ENCODE measurements around the gene IL17RE.

Gene IL17RE

GRCh38 chr3:9881441-9881840 lies 21.2 kb upstream of the IL17RE start:
- no peak overlapping the region for H3K27ac ChIP-seq (replicated peaks; ENCODE audit: low read length)
- no peak overlapping the region for H3K14ac ChIP-seq (ENCODE audit: low read length)
- H2BK5ac ChIP-seq (ENCODE audit: low read length): no peak overlapping the region
- peaks cover 0 to 15% (median 0%) of the 10 kb centered on the region in 3 experiments for H3K27me3 ChIP-seq (ENCODE audit: control insufficient read depth in 3 of 3, insufficient read depth in 3 of 3, low read depth in 1 of 3, low read length in 3 of 3)
- no peak overlapping the region for H3K9ac ChIP-seq (ENCODE audit: low read depth, low read length, poor library complexity)
- no peaks in the 10 kb centered on the region for H3K36me3 ChIP-seq (replicated peaks in 1 of 2; ENCODE audit: control insufficient read depth in 2 of 2, insufficient read depth in 2 of 2, low read length in 2 of 2)
- H4K91ac ChIP-seq (ENCODE audit: low read depth, low read length, poor library complexity): no peak overlapping the region
- H3K9me3 ChIP-seq (replicated peaks in 1 of 2; ENCODE audit: control insufficient read depth in 2 of 2, insufficient read depth in 1 of 2, low read depth in 1 of 2, low read length in 2 of 2): no peaks in the 10 kb centered on the region
- no peak overlapping the region for H2BK12ac ChIP-seq (ENCODE audit: low read length)
- H4K8ac ChIP-seq (ENCODE audit: low read depth, low read length): no peak overlapping the region
- H3K4me1 ChIP-seq (ENCODE audit: control insufficient read depth in 2 of 2, insufficient read depth in 1 of 2, low read depth in 1 of 2, low read length in 2 of 2): no peaks in the 10 kb centered on the region
- no peak overlapping the region for H3K23ac ChIP-seq (ENCODE audit: low read depth, low read length, poor library complexity)
- no peak overlapping the region for H3K4me3 ChIP-seq (ENCODE audit: low read length in 2 of 2)
- no peak overlapping the region for H3K4ac ChIP-seq (ENCODE audit: low read length)
- no peak overlapping the region for H2AFZ ChIP-seq (ENCODE audit: low read length)
- H3K18ac ChIP-seq (ENCODE audit: low read length): no peak overlapping the region
- no peak overlapping the region for H3K4me2 ChIP-seq (ENCODE audit: insufficient read depth, low read length, poor library complexity, severe bottlenecking)
- no CpG with 5 or more reads among the region's 1 CpG for WGBS, 2 donors (ENCODE audit: extremely low coverage in 2 of 2, insufficient read length in 2 of 2, insufficient replicate concordance in 1 of 2)
- no peak overlapping the region for H2AK5ac ChIP-seq (ENCODE audit: low read depth, low read length)
- no peak overlapping the region for H2BK120ac ChIP-seq (ENCODE audit: low read depth, low read length)
- H2BK15ac ChIP-seq (ENCODE audit: low read length): no peak overlapping the region
- DNase-seq (ENCODE audit: low spot score): no peak
- H3K79me1 ChIP-seq (ENCODE audit: low read depth, low read length): no peaks in the 10 kb centered on the region

- H4K8ac ChIP-seq (ENCODE audit: low read depth, low read length): no peak overlapping the region
- no peak overlapping the region for H2BK15ac ChIP-seq (ENCODE audit: low read length)
- no peak overlapping the region for H2BK12ac ChIP-seq (ENCODE audit: low read length)
- no CpG with 5 or more reads among the region's 7 CpGs for WGBS, 2 donors (ENCODE audit: extremely low coverage in 2 of 2, insufficient read length in 2 of 2, insufficient replicate concordance in 1 of 2)
- no peak overlapping the region for H3K14ac ChIP-seq (ENCODE audit: low read length)
- no peak overlapping the region for H3K4me2 ChIP-seq (ENCODE audit: insufficient read depth, low read length, poor library complexity, severe bottlenecking)
- no peaks in the 10 kb centered on the region for H3K79me1 ChIP-seq (ENCODE audit: low read depth, low read length)
- H4K91ac ChIP-seq (ENCODE audit: low read depth, low read length, poor library complexity): no peak overlapping the region
- no peaks in the 10 kb centered on the region for H3K4me1 ChIP-seq (ENCODE audit: control insufficient read depth in 2 of 2, insufficient read depth in 1 of 2, low read depth in 1 of 2, low read length in 2 of 2)
- no peak overlapping the region for H2BK120ac ChIP-seq (ENCODE audit: low read depth, low read length)
- H3K9me3 ChIP-seq (replicated peaks in 1 of 2; ENCODE audit: control insufficient read depth in 2 of 2, insufficient read depth in 1 of 2, low read depth in 1 of 2, low read length in 2 of 2): no peaks in the 10 kb centered on the region
- no peak overlapping the region for H3K18ac ChIP-seq (ENCODE audit: low read length)
- peaks cover 0 to 8% (median 0%) of the 10 kb centered on the region in 3 experiments for H3K27me3 ChIP-seq (ENCODE audit: control insufficient read depth in 3 of 3, insufficient read depth in 3 of 3, low read depth in 1 of 3, low read length in 3 of 3)
- H2BK5ac ChIP-seq (ENCODE audit: low read length): no peak overlapping the region
- DNase-seq (ENCODE audit: low spot score): no peak
- H3K4ac ChIP-seq (ENCODE audit: low read length): no peak overlapping the region
- H2AFZ ChIP-seq (ENCODE audit: low read length): no peak overlapping the region
- H3K36me3 ChIP-seq (replicated peaks in 1 of 2; ENCODE audit: control insufficient read depth in 2 of 2, insufficient read depth in 2 of 2, low read length in 2 of 2): no peaks in the 10 kb centered on the region
- H2AK5ac ChIP-seq (ENCODE audit: low read depth, low read length): no peak overlapping the region
- no peak overlapping the region for H3K9ac ChIP-seq (ENCODE audit: low read depth, low read length, poor library complexity)
- H3K23ac ChIP-seq (ENCODE audit: low read depth, low read length, poor library complexity): no peak overlapping the region
- H3K4me3 ChIP-seq (ENCODE audit: low read length in 2 of 2): no peak overlapping the region
- no peak overlapping the region for H3K27ac ChIP-seq (replicated peaks; ENCODE audit: low read length)
Observed at GRCh38 chr3:9883706-9884554, 18.7 kb upstream of the IL17RE start.

GRCh38 chr3:9884555-9885165 lies 18.0 kb upstream of the IL17RE start:
- Histone ChIP-seq H3K36me3 (replicated peaks in 1 of 2; ENCODE audit: control insufficient read depth in 2 of 2, insufficient read depth in 2 of 2, low read length in 2 of 2) (no peaks in the 10 kb centered on the region), H3K23ac (ENCODE audit: low read depth, low read length, poor library complexity) (no peak overlapping the region), H4K8ac (ENCODE audit: low read depth, low read length) (no peak overlapping the region), H3K14ac (ENCODE audit: low read length) (no peak overlapping the region), H2BK12ac (ENCODE audit: low read length) (no peak overlapping the region), H3K4me3 (ENCODE audit: low read length in 2 of 2) (no peak overlapping the region), H3K79me1 (ENCODE audit: low read depth, low read length) (no peaks in the 10 kb centered on the region), H3K9me3 (replicated peaks in 1 of 2; ENCODE audit: control insufficient read depth in 2 of 2, insufficient read depth in 1 of 2, low read depth in 1 of 2, low read length in 2 of 2) (no peaks in the 10 kb centered on the region), H4K91ac (ENCODE audit: low read depth, low read length, poor library complexity) (no peak overlapping the region), H2BK15ac (ENCODE audit: low read length) (no peak overlapping the region), H2BK5ac (ENCODE audit: low read length) (no peak overlapping the region), H3K4ac (ENCODE audit: low read length) (no peak overlapping the region), H3K4me2 (ENCODE audit: insufficient read depth, low read length, poor library complexity, severe bottlenecking) (no peak overlapping the region), H3K18ac (ENCODE audit: low read length) (no peak overlapping the region), H3K27me3 (ENCODE audit: control insufficient read depth in 3 of 3, insufficient read depth in 3 of 3, low read depth in 1 of 3, low read length in 3 of 3) (peaks cover 0 to 11% (median 0%) of the 10 kb centered on the region in 3 experiments), H3K4me1 (ENCODE audit: control insufficient read depth in 2 of 2, insufficient read depth in 1 of 2, low read depth in 1 of 2, low read length in 2 of 2) (no peaks in the 10 kb centered on the region), H2AK5ac (ENCODE audit: low read depth, low read length) (no peak overlapping the region), H3K27ac (replicated peaks; ENCODE audit: low read length) (no peak overlapping the region), H3K9ac (ENCODE audit: low read depth, low read length, poor library complexity) (no peak overlapping the region), H2AFZ (ENCODE audit: low read length) (no peak overlapping the region), H2BK120ac (ENCODE audit: low read depth, low read length) (no peak overlapping the region)
- DNase-seq (ENCODE audit: low spot score): no peak
- WGBS, 2 donors (ENCODE audit: extremely low coverage in 2 of 2, insufficient read length in 2 of 2, insufficient replicate concordance in 1 of 2): no CpG with 5 or more reads among the region's 11 CpGs

- H3K27ac ChIP-seq (replicated peaks; ENCODE audit: low read length): no peak overlapping the region
- H3K36me3 ChIP-seq (replicated peaks in 1 of 2; ENCODE audit: control insufficient read depth in 2 of 2, insufficient read depth in 2 of 2, low read length in 2 of 2): no peaks in the 10 kb centered on the region
- H3K23ac ChIP-seq (ENCODE audit: low read depth, low read length, poor library complexity): no peak overlapping the region
- no peak overlapping the region for H3K9ac ChIP-seq (ENCODE audit: low read depth, low read length, poor library complexity)
- H3K4me2 ChIP-seq (ENCODE audit: insufficient read depth, low read length, poor library complexity, severe bottlenecking): no peak overlapping the region
- no peaks in the 10 kb centered on the region for H3K4me1 ChIP-seq (ENCODE audit: control insufficient read depth in 2 of 2, insufficient read depth in 1 of 2, low read depth in 1 of 2, low read length in 2 of 2)
- no peak overlapping the region for H3K14ac ChIP-seq (ENCODE audit: low read length)
- DNase-seq (ENCODE audit: low spot score): no peak
- no peak overlapping the region for H4K91ac ChIP-seq (ENCODE audit: low read depth, low read length, poor library complexity)
- H2BK5ac ChIP-seq (ENCODE audit: low read length): no peak overlapping the region
- H2BK15ac ChIP-seq (ENCODE audit: low read length): no peak overlapping the region
- no peaks in the 10 kb centered on the region for H3K9me3 ChIP-seq (replicated peaks in 1 of 2; ENCODE audit: control insufficient read depth in 2 of 2, insufficient read depth in 1 of 2, low read depth in 1 of 2, low read length in 2 of 2)
- H3K4me3 ChIP-seq (ENCODE audit: low read length in 2 of 2): no peak overlapping the region
- H3K27me3 ChIP-seq (ENCODE audit: control insufficient read depth in 3 of 3, insufficient read depth in 3 of 3, low read depth in 1 of 3, low read length in 3 of 3): peaks cover 0 to 8% (median 0%) of the 10 kb centered on the region in 3 experiments
- no peak overlapping the region for H2AFZ ChIP-seq (ENCODE audit: low read length)
- no peak overlapping the region for H2BK12ac ChIP-seq (ENCODE audit: low read length)
- H3K79me1 ChIP-seq (ENCODE audit: low read depth, low read length): peaks cover 5% of the 10 kb centered on the region
- no peak overlapping the region for H4K8ac ChIP-seq (ENCODE audit: low read depth, low read length)
- H2BK120ac ChIP-seq (ENCODE audit: low read depth, low read length): no peak overlapping the region
- H2AK5ac ChIP-seq (ENCODE audit: low read depth, low read length): no peak overlapping the region
- H3K18ac ChIP-seq (ENCODE audit: low read length): no peak overlapping the region
- no peak overlapping the region for H3K4ac ChIP-seq (ENCODE audit: low read length)
Observed at GRCh38 chr3:9886328-9886727, 16.3 kb upstream of the IL17RE start.

All from neuronal stem cell (in vitro differentiated cells).